ENCODE results near the gene LPAR3. TPM values are rescaled to one million over a fixed set of nuclear protein-coding genes. Genes with fewer than 3 reads are reported as not detected.

Gene LPAR3
- total RNA-seq, 1 experiment from 2014 or later = 9.8 TPM

- Histone ChIP-seq H3K36me3 (ENCODE audit: low read depth, low read length) (no peaks in the 10 kb centered on the region), H2AFZ (ENCODE audit: low read length) (no peak overlapping the region), H3K4me2 (ENCODE audit: low read length) (no peak overlapping the region), H3K27ac (ENCODE audit: low read length) (no peak overlapping the region), H3K4me3 (ENCODE audit: low read length) (no peak overlapping the region), H4K20me1 (ENCODE audit: low read length) (no peaks in the 10 kb centered on the region), H3K9me3 (ENCODE audit: low read length) (no peaks in the 10 kb centered on the region), H3K9ac (ENCODE audit: low read length) (no peak overlapping the region), H3K27me3 (ENCODE audit: low read length) (no peaks in the 10 kb centered on the region), H3K9me2 (replicated peaks; ENCODE audit: low read length) (no peaks in the 10 kb centered on the region), H3F3A (ENCODE audit: low read length, unreplicated experiment) (no peaks in the 10 kb centered on the region), H3K4me1 (ENCODE audit: insufficient read depth, low read length) (peaks cover 13% of the 10 kb centered on the region), H3K79me2 (ENCODE audit: low read length) (no peaks in the 10 kb centered on the region)
- no TSS peak for BruUV-seq (replicated peaks)
- no peak for ATAC-seq
- ChIA-PET CTCF (no interaction called here), POLR2A (ENCODE audit: unreplicated experiment) (no interaction called here)
- DNase-seq = no peak
- intact Hi-C loops (cut with micrococcal nuclease) = no loop called here
- TF ChIP-seq EZH2 (IDR thresholded peaks at IDR 0.05; ENCODE audit: low read length, unreplicated experiment) (no peak), EZH2phosphoT487 (IDR thresholded peaks at IDR 0.05; ENCODE audit: borderline replicate concordance, low read length) (no peak)
- TF ChIP-seq, protein P1, sequence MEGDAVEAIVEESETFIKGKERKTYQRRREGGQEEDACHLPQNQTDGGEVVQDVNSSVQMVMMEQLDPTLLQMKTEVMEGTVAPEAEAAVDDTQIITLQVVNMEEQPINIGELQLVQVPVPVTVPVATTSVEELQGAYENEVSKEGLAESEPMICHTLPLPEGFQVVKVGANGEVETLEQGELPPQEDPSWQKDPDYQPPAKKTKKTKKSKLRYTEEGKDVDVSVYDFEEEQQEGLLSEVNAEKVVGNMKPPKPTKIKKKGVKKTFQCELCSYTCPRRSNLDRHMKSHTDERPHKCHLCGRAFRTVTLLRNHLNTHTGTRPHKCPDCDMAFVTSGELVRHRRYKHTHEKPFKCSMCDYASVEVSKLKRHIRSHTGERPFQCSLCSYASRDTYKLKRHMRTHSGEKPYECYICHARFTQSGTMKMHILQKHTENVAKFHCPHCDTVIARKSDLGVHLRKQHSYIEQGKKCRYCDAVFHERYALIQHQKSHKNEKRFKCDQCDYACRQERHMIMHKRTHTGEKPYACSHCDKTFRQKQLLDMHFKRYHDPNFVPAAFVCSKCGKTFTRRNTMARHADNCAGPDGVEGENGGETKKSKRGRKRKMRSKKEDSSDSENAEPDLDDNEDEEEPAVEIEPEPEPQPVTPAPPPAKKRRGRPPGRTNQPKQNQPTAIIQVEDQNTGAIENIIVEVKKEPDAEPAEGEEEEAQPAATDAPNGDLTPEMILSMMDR (conservative IDR thresholded peaks at IDR 0.05; ENCODE audit: low read depth, low read length) = no peak
These were observed 124.4 kb downstream of the LPAR3 start for GRCh38 chr1:84768634-84769033.

DNA sequence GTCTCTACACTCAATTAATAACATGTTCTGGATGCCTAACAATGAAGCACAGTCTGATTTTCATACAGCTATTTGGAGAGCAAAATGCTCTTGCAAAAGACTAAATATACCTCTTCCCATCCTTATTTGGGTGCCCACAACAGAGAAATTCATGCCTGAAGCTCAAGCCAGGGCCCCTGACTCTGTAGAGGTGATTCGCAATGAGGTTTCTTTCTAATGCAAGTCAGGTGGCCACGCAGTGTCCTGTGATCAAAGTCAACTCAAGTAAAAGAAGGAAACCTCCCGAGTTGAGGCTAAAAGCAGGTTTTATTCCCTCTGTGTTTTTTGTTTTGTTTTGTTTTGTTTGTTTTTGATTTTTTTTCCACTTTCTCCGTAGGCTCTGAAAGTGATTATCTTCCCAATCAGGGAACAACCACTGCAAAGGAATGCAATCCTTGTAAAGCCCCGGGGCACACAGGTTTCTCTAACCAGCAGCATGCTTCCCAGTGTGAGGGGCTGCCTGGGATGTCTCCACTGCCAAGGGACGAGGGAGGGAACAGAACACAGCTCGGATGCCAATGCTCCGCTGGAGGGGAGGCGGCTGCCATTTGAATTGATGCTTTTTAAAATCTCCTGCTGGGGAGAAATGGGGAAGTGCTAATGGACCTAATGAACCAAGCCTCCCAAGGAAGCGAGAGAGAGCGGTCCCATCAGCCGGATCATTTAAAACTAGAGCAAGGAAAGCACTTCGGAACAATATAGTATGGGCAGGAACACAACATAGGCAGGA is 128.9 kb downstream of the LPAR3 start:
- Histone ChIP-seq H4K20me1 (ENCODE audit: low read length) (no peaks in the 10 kb centered on the region), H3K27ac (ENCODE audit: low read length) (no peak overlapping the region), H3K4me1 (ENCODE audit: insufficient read depth, low read length) (no peaks in the 10 kb centered on the region), H3K36me3 (ENCODE audit: low read depth, low read length) (no peaks in the 10 kb centered on the region), H3K4me2 (ENCODE audit: low read length) (no peak overlapping the region), H3K9me3 (ENCODE audit: low read length) (no peaks in the 10 kb centered on the region), H3K9me2 (replicated peaks; ENCODE audit: low read length) (no peaks in the 10 kb centered on the region), H3K4me3 (ENCODE audit: low read length) (no peak overlapping the region), H2AFZ (ENCODE audit: low read length) (no peak overlapping the region), H3K79me2 (ENCODE audit: low read length) (no peaks in the 10 kb centered on the region), H3K9ac (ENCODE audit: low read length) (no peak overlapping the region), H3F3A (ENCODE audit: low read length, unreplicated experiment) (no peaks in the 10 kb centered on the region), H3K27me3 (ENCODE audit: low read length) (no peaks in the 10 kb centered on the region)
- ATAC-seq = no peak
- POLR2A ChIA-PET (ENCODE audit: unreplicated experiment) = no interaction called here
- intact Hi-C loops (cut with micrococcal nuclease) = no loop called here
- no peak for TF ChIP-seq EZH2phosphoT487 (IDR thresholded peaks at IDR 0.05; ENCODE audit: borderline replicate concordance, low read length)
- TF ChIP-seq, protein P1 (conservative IDR thresholded peaks at IDR 0.05; ENCODE audit: low read depth, low read length) = no peak
- no peak for TF ChIP-seq EZH2 (IDR thresholded peaks at IDR 0.05; ENCODE audit: low read length, unreplicated experiment)
- BruUV-seq (replicated peaks) = no TSS peak
- DNase-seq = no peak
- CTCF ChIA-PET = no interaction called here

GRCh38 chr1:84762664-84763063 is 130.3 kb downstream of the LPAR3 start:
- H3K9ac ChIP-seq (ENCODE audit: low read length) = no peak overlapping the region
- H3K27me3 ChIP-seq (ENCODE audit: low read length) = no peaks in the 10 kb centered on the region
- TF ChIP-seq EZH2 (IDR thresholded peaks at IDR 0.05; ENCODE audit: low read length, unreplicated experiment) (no peak), EZH2phosphoT487 (IDR thresholded peaks at IDR 0.05; ENCODE audit: borderline replicate concordance, low read length) (no peak)
- TF ChIP-seq, protein P1 (conservative IDR thresholded peaks at IDR 0.05; ENCODE audit: low read depth, low read length) = no peak
- no peaks in the 10 kb centered on the region for H3K79me2 ChIP-seq (ENCODE audit: low read length)
- no TSS peak for BruUV-seq (replicated peaks)
- H3K4me3 ChIP-seq (ENCODE audit: low read length) = no peak overlapping the region
- ChIA-PET CTCF (no interaction called here), POLR2A (ENCODE audit: unreplicated experiment) (no interaction called here)
- H3K4me1 ChIP-seq (ENCODE audit: insufficient read depth, low read length) = no peaks in the 10 kb centered on the region
- DNase-seq = no peak
- H3K9me2 ChIP-seq (replicated peaks; ENCODE audit: low read length) = no peaks in the 10 kb centered on the region
- H3K27ac ChIP-seq (ENCODE audit: low read length) = no peak overlapping the region
- ATAC-seq = no peak
- H3K9me3 ChIP-seq (ENCODE audit: low read length) = no peaks in the 10 kb centered on the region
- intact Hi-C loops (cut with micrococcal nuclease) = no loop called here
- no peaks in the 10 kb centered on the region for H3F3A ChIP-seq (ENCODE audit: low read length, unreplicated experiment)
- H3K36me3 ChIP-seq (ENCODE audit: low read depth, low read length) = no peaks in the 10 kb centered on the region
- H3K4me2 ChIP-seq (ENCODE audit: low read length) = no peak overlapping the region
- no peak overlapping the region for H2AFZ ChIP-seq (ENCODE audit: low read length)
- H4K20me1 ChIP-seq (ENCODE audit: low read length) = no peaks in the 10 kb centered on the region

Data from PC-3 (cell line).